Glutamatergic neuron (in vitro differentiated cells): ENCODE measurements around the gene CMTM5. TPM values are rescaled to one million over a fixed set of nuclear protein-coding genes. Genes with fewer than 3 reads are reported as not detected.

Experiments used
- DNase-seq: peaks from one replicate; pipeline ENCODE4 v3.0.0; 2022
- H3K27ac Mint-ChIP-seq: one replicate; pipeline ENCODE4 v1.8.0; 2020; ENCODE audit warnings: mild to moderate bottlenecking, mixed read lengths, inconsistent platforms; ENCODE audit not compliant: unreplicated experiment
- H3K27me3 Mint-ChIP-seq: one replicate; pipeline ENCODE4 v1.8.0; 2020; ENCODE audit warnings: mild to moderate bottlenecking, moderate library complexity, mixed read lengths, inconsistent platforms; ENCODE audit not compliant: unreplicated experiment
- H3K36me3 Mint-ChIP-seq: one replicate; pipeline ENCODE4 v1.8.0; 2020; ENCODE audit warnings: mild to moderate bottlenecking, mixed read lengths, inconsistent platforms; ENCODE audit not compliant: unreplicated experiment
- H3K4me1 Mint-ChIP-seq: one replicate; pipeline ENCODE4 v1.8.0; 2020; ENCODE audit warnings: mild to moderate bottlenecking, low read depth, mixed read lengths, inconsistent platforms; ENCODE audit not compliant: unreplicated experiment
- H3K4me3 Mint-ChIP-seq: one replicate; pipeline ENCODE4 v1.8.0; 2020; ENCODE audit warnings: mild to moderate bottlenecking, mixed read lengths, inconsistent platforms; ENCODE audit not compliant: unreplicated experiment
- H3K9me3 Mint-ChIP-seq: one replicate; pipeline ENCODE4 v1.8.0; 2020; ENCODE audit warnings: mild to moderate bottlenecking, moderate library complexity, mixed read lengths, inconsistent platforms; ENCODE audit not compliant: unreplicated experiment
- total RNA-seq: library from RNA; stranded (reverse); fragmentation: NEBNext Ultra II Directional; extraction: Animal tissue kit (Norgen Biotek cat#: 25700); gene quantifications from one replicate; pipeline ENCODE4 v1.2.1, GENCODE V29; 2021; ENCODE audit not compliant: unreplicated experiment
- TF ChIP-seq, protein P1 (sequence below): fragments of 200-600 bp; sonication (generic); IDR thresholded peaks from one replicate; pipeline ENCODE4 v1.5.0; 2021; ENCODE audit not compliant: partially characterized antibody, unreplicated experiment

Gene CMTM5
- total RNA-seq, 1 donor from 2014 or later: not detected

DNA sequence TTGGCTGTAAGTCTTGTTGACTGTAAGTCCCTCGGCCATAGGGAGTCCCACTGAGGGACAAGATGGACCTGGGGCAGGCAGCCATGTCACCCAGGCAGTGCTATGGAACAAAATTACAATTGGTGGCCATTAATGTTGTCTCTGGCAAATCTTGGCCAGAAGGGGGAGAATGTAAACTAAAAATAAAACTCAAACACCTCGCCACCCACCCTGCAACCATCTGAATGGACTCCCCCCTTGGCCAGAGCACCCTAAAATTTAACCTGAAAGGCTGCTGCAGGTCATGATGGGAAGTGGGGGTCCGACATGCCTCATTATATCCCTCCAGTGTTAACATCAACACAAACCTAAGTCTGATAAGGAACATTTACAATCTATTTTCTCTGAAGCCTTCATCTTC is 32.4 kb upstream of the CMTM5 start:
- Mint-ChIP-seq H3K4me1 (peaks cover 6% of the 10 kb centered on the region), H3K4me3 (no peak overlapping the region), H3K27me3 (peaks cover 3% of the 10 kb centered on the region), H3K27ac (no peak overlapping the region), H3K36me3 (peaks cover 5% of the 10 kb centered on the region), H3K9me3 (peaks cover 4% of the 10 kb centered on the region)
- TF ChIP-seq, protein P1, sequence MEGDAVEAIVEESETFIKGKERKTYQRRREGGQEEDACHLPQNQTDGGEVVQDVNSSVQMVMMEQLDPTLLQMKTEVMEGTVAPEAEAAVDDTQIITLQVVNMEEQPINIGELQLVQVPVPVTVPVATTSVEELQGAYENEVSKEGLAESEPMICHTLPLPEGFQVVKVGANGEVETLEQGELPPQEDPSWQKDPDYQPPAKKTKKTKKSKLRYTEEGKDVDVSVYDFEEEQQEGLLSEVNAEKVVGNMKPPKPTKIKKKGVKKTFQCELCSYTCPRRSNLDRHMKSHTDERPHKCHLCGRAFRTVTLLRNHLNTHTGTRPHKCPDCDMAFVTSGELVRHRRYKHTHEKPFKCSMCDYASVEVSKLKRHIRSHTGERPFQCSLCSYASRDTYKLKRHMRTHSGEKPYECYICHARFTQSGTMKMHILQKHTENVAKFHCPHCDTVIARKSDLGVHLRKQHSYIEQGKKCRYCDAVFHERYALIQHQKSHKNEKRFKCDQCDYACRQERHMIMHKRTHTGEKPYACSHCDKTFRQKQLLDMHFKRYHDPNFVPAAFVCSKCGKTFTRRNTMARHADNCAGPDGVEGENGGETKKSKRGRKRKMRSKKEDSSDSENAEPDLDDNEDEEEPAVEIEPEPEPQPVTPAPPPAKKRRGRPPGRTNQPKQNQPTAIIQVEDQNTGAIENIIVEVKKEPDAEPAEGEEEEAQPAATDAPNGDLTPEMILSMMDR: no peak
- DNase-seq: no peak

DNA sequence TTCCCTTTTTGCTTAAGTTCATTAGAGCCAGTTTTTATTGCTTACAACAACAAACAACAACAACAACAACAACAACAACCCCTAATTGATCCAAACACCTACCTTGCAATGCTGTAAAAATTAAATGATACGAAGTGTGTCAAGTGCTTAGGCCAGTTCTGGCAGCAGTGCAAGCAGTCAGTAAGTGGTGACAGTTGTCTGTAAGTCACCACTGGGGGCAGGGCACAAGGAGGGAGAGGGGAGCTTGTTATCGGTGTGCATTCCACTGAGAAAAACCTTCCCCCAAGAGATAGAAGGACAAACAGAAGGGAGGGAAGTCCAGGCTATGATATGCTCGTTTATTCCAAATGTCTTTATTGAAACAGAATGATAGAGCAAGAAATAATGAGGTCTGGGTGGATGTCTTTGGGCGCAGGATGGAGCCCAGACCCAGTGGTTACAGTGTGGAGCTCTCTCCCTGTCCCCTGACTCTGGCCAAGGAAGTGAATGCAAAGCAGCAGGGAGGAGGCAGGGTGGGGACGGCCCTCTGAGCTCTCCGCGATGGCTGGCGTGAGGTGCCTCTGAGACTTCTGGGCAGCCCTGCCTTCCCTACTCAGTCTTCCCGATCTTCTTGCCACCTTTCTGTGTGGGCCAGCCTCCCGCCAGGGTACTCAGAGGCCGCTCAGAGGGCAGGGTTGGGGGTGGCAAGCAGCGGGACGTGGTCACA is 30.7 kb upstream of the CMTM5 start:
- Mint-ChIP-seq H3K27ac (peak overlapping the region; percentile 2), H3K4me3 (no peak overlapping the region)

DNA sequence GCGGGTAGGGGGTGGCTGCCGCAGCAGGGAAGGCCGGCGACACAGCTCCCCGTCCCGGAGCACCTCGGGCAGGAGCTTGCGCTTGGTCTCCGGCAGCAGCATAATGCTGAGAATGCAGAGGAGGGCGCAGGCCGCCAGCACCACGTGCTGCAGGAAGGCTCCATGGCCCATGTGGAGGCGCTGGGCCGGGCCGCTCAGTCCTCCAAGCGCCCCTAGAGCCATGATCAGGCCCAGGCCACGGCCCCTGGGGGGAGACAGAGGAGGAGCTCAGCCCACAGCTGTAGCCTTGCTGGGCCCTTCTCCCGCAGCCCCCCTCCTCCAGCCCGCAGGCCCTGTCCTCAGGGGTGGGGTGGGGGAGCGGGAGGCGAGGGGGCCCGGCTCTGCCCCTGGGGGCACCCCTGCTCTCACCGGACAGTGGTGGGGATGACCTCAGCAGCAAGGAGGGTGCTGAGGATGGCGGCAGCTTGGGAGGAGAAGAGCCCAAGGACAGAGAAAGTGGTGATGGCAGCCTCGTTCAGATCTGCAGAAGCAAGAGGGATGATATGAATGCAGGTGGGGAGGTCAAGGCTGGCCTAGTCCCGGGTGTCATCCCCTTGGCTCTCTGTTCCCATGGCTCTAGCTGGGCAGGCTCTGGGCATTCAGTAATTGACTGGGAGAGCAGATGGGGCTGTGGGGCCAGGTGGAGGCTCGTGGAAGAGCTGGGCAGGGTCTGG is 30.0 kb upstream of the CMTM5 start:
- TF ChIP-seq, protein P1: no peak
- H3K4me1 Mint-ChIP-seq: peaks cover 14% of the 10 kb centered on the region
- H3K36me3 Mint-ChIP-seq: peaks cover 12% of the 10 kb centered on the region
- H3K27ac Mint-ChIP-seq: no peak overlapping the region
- H3K9me3 Mint-ChIP-seq: peaks cover 9% of the 10 kb centered on the region
- no peak for DNase-seq
- H3K4me3 Mint-ChIP-seq: no peak overlapping the region
- peaks cover 10% of the 10 kb centered on the region for H3K27me3 Mint-ChIP-seq

More for the DNA sequence above, 30.7 kb upstream of the CMTM5 start:
- DNase-seq: no peak
- H3K27me3 Mint-ChIP-seq: peaks cover 8% of the 10 kb centered on the region
- peaks cover 9% of the 10 kb centered on the region for H3K9me3 Mint-ChIP-seq
- peaks cover 9% of the 10 kb centered on the region for H3K36me3 Mint-ChIP-seq
- H3K4me1 Mint-ChIP-seq: peaks cover 12% of the 10 kb centered on the region
- TF ChIP-seq, protein P1: no peak

DNA sequence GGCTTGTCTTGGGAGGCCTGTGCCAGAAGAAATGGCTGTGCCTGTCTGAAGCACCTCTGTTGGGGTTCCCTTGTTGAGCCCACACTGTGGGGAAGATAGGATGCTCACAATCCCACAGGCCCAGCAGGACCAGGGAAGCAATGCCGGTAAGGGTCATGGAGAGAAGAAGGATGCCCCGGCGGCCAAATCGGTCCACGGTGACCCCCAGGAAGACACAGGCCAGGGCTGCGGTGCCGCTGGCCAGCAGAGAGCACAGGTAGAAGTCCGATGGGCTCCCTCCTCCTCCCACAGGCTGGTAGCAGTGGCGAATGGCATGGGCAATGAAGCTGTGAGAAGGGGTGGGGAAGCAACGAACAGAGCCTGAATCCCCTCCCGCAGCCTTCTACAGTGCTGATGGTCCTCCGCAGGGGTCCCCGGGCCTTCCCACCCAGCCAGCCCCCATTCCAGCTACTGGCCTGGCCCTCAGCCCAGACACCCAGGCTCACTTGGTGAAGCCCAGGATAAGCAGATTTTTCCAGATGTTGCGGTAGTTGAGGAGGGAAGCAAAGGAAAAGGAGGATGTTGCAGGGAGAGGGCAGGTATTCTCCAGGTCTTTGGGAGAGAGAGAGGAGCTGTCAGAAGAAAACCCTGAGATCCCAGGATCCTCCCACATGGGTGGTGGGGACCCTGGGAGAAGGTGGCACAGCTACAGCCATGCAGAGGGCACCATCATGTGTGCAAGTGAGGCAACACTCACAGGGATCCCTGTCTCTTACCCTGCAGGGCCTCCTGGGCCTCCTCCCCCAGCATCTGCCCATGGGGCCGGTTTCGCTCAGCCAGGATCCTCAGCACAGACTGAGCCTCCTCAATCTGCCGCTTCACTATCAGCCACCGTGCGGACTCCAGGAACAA is 29.2 kb upstream of the CMTM5 start:
- no peak overlapping the region for H3K27ac Mint-ChIP-seq
- peaks cover 9% of the 10 kb centered on the region for H3K9me3 Mint-ChIP-seq
- TF ChIP-seq, protein P1: no peak
- peaks cover 10% of the 10 kb centered on the region for H3K27me3 Mint-ChIP-seq
- H3K4me3 Mint-ChIP-seq: no peak overlapping the region
- no peak for DNase-seq
- peaks cover 12% of the 10 kb centered on the region for H3K36me3 Mint-ChIP-seq
- peaks cover 14% of the 10 kb centered on the region for H3K4me1 Mint-ChIP-seq
